ENCODE measurements around the gene NR2C2.

Gene NR2C2

DNA sequence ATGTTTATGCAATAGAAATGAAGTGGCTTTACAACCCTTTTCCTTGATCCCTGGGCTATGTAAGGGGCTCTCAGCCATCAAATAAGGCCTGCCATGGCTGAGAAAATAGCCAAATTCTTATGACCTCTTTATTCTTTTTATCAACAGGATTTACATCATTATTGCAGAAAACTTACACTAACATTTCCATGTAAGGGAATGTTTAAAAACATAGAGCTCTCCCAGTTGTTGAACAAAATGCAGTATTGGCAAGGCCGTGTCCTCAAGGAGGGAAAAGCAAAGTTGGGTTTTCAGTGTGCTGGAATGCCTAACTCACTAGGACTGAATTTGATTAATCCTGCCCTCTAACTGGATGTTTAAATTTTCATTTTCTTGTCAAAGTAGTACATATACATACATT lies 22.3 kb downstream of the NR2C2 start:
- Histone ChIP-seq H4K20me1 (ENCODE audit: insufficient read depth, low read length) (peaks cover 5% of the 10 kb centered on the region; the same call in 1 of the 2 replicates), H3K79me2 (ENCODE audit: insufficient read depth, low read length) (peaks cover 67% of the 10 kb centered on the region), H3K27me3 (ENCODE audit: insufficient read depth, low read length, poor library complexity) (no peaks in the 10 kb centered on the region), H3K36me3 (ENCODE audit: insufficient read depth, low read length) (peaks cover 59% of the 10 kb centered on the region), H2AFZ (ENCODE audit: low read depth, low read length) (no peak overlapping the region), H3K4me3 (ENCODE audit: low read depth in 1 of 2, low read length in 2 of 2) (no peak overlapping the region), H3K9ac (ENCODE audit: low read depth, low read length) (no peak overlapping the region), H3K9me3 (ENCODE audit: insufficient read depth, low read length, severe bottlenecking) (peaks cover 5% of the 10 kb centered on the region), H3K4me2 (ENCODE audit: insufficient read depth, low read length) (no peak overlapping the region), H3K27ac (ENCODE audit: low read length) (no peak overlapping the region), H3K4me1 (ENCODE audit: insufficient read depth, low read length) (no peaks in the 10 kb centered on the region)
- no peak for ATAC-seq (ENCODE audit: insufficient read depth, low read depth)
- DNase-seq: no peak
- TF ChIP-seq EZH2 (IDR thresholded peaks at IDR 0.05; ENCODE audit: borderline replicate concordance, low read depth, low read length, severe bottlenecking): no peak
- TF ChIP-seq, protein P1, sequence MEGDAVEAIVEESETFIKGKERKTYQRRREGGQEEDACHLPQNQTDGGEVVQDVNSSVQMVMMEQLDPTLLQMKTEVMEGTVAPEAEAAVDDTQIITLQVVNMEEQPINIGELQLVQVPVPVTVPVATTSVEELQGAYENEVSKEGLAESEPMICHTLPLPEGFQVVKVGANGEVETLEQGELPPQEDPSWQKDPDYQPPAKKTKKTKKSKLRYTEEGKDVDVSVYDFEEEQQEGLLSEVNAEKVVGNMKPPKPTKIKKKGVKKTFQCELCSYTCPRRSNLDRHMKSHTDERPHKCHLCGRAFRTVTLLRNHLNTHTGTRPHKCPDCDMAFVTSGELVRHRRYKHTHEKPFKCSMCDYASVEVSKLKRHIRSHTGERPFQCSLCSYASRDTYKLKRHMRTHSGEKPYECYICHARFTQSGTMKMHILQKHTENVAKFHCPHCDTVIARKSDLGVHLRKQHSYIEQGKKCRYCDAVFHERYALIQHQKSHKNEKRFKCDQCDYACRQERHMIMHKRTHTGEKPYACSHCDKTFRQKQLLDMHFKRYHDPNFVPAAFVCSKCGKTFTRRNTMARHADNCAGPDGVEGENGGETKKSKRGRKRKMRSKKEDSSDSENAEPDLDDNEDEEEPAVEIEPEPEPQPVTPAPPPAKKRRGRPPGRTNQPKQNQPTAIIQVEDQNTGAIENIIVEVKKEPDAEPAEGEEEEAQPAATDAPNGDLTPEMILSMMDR (IDR thresholded peaks at IDR 0.05; ENCODE audit: borderline replicate concordance, extremely low read depth, low read length, poor library complexity, severe bottlenecking): no peak

DNA sequence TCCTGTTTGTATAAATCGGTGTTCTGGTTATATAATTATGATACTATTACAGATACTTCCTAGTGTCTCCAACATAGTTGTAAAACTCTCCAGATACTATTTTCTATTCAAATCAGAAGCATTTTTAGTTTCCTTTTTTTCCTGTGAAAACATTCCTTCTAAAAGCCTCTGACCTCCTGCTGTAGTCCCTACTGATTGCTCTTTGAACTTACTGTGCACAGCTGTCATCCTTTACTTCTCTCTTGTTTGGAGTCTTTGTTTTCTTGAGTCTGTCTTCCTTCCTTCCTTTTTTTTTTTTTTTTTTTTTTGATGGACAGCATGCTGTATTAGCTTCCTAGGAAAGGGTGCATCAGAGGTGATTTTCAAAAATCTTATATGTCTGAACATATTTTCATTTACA lies 28.9 kb downstream of the NR2C2 start:
- Histone ChIP-seq H3K36me3 (ENCODE audit: insufficient read depth, low read length) (peaks cover 43% of the 10 kb centered on the region), H4K20me1 (ENCODE audit: insufficient read depth, low read length) (peaks cover 11% of the 10 kb centered on the region; the same call in 1 of the 2 replicates), H3K4me2 (ENCODE audit: insufficient read depth, low read length) (no peak overlapping the region), H3K9ac (ENCODE audit: low read depth, low read length) (no peak overlapping the region), H3K9me3 (ENCODE audit: insufficient read depth, low read length, severe bottlenecking) (no peaks in the 10 kb centered on the region), H3K4me1 (ENCODE audit: insufficient read depth, low read length) (no peaks in the 10 kb centered on the region), H3K79me2 (ENCODE audit: insufficient read depth, low read length) (peaks cover 83% of the 10 kb centered on the region), H3K27me3 (ENCODE audit: insufficient read depth, low read length, poor library complexity) (no peaks in the 10 kb centered on the region), H2AFZ (ENCODE audit: low read depth, low read length) (no peak overlapping the region), H3K4me3 (ENCODE audit: low read depth in 1 of 2, low read length in 2 of 2) (no peak overlapping the region), H3K27ac (ENCODE audit: low read length) (no peak overlapping the region)
- no peak for DNase-seq
- TF ChIP-seq, protein P1 (IDR thresholded peaks at IDR 0.05; ENCODE audit: borderline replicate concordance, extremely low read depth, low read length, poor library complexity, severe bottlenecking): no peak
- TF ChIP-seq EZH2 (IDR thresholded peaks at IDR 0.05; ENCODE audit: borderline replicate concordance, low read depth, low read length, severe bottlenecking): no peak
- no peak for ATAC-seq (ENCODE audit: insufficient read depth, low read depth)

DNA sequence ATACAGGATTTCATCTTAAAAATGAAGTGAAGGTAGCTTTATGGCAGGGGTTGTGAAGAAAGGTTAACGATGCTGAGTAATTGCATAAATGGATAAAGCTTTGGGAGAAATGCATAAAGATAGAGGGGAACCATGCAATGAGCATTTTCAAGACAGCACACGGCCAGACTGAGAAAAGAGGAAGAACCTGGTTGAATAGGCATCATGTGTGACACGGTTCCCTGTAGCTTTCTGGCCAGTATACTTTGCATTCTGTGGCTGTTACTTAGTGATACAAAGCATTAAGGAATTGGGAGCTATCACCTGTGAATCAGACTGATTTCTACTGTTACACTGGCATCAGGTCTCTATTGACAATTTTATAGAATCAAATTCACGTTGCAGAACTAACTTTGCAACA lies 33.3 kb downstream of the NR2C2 start:
- H3K36me3 ChIP-seq (ENCODE audit: insufficient read depth, low read length): peaks cover 19% of the 10 kb centered on the region; the same call in 1 of the 2 replicates
- no peaks in the 10 kb centered on the region for H3K4me1 ChIP-seq (ENCODE audit: insufficient read depth, low read length)
- H3K27me3 ChIP-seq (ENCODE audit: insufficient read depth, low read length, poor library complexity): no peaks in the 10 kb centered on the region
- peaks cover 14% of the 10 kb centered on the region; the same call in 1 of the 2 replicates for H4K20me1 ChIP-seq (ENCODE audit: insufficient read depth, low read length)
- TF ChIP-seq, protein P1 (IDR thresholded peaks at IDR 0.05; ENCODE audit: borderline replicate concordance, extremely low read depth, low read length, poor library complexity, severe bottlenecking): no peak
- no peak for TF ChIP-seq EZH2 (IDR thresholded peaks at IDR 0.05; ENCODE audit: borderline replicate concordance, low read depth, low read length, severe bottlenecking)
- no peak for ATAC-seq (ENCODE audit: insufficient read depth, low read depth)
- H3K9ac ChIP-seq (ENCODE audit: low read depth, low read length): no peak overlapping the region
- no peak overlapping the region for H3K27ac ChIP-seq (ENCODE audit: low read length)
- no peaks in the 10 kb centered on the region for H3K9me3 ChIP-seq (ENCODE audit: insufficient read depth, low read length, severe bottlenecking)
- H2AFZ ChIP-seq (ENCODE audit: low read depth, low read length): no peak overlapping the region
- H3K79me2 ChIP-seq (ENCODE audit: insufficient read depth, low read length): peaks cover 85% of the 10 kb centered on the region
- no peak overlapping the region for H3K4me2 ChIP-seq (ENCODE audit: insufficient read depth, low read length)
- no peak overlapping the region for H3K4me3 ChIP-seq (ENCODE audit: low read depth in 1 of 2, low read length in 2 of 2)
- DNase-seq: no peak
